GF-D8 (cell line): Measurements from ENCODE around the gene JDP2.

ENCODE experiments used
- DNase-seq: peaks from one replicate; lab custom pipeline; 2025; lab: John Stamatoyannopoulos, UW

The JDP2 gene

GRCh38 chr14:75484711-75485429 lies 57.0 kb downstream of the JDP2 start:
- DNase-seq: no peak

- DNase-seq: no peak
Observed at GRCh38 chr14:75486318-75486717, 58.5 kb downstream of the JDP2 start.

GRCh38 chr14:75487155-75487671 lies 59.4 kb downstream of the JDP2 start:
- DNase-seq: no peak

DNA sequence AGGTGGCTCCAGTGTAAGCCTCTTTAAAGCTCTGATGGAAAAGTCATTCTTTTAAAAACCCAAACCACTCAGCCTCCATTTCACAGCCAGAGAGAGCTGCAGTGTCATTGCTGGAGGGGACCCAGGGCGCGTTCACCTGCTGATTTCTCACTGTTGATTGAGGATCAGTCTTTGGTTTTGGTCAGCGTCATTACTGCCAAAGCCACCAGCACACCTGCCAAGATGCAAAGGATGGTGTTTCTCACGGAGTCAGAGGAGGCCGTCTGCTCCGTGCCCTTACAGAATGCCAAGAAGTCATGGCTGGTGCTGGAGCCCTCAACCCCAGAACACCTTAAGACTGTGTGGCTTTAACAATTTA lies 61.6 kb downstream of the JDP2 start:
- DNase-seq: no peak

- no peak for DNase-seq
Observed at GRCh38 chr14:75491376-75491978, 63.7 kb downstream of the JDP2 start.

GRCh38 chr14:75492832-75493591 lies 65.2 kb downstream of the JDP2 start:
- no peak for DNase-seq

GRCh38 chr14:75493592-75494087 lies 65.8 kb downstream of the JDP2 start:
- DNase-seq: no peak

DNA sequence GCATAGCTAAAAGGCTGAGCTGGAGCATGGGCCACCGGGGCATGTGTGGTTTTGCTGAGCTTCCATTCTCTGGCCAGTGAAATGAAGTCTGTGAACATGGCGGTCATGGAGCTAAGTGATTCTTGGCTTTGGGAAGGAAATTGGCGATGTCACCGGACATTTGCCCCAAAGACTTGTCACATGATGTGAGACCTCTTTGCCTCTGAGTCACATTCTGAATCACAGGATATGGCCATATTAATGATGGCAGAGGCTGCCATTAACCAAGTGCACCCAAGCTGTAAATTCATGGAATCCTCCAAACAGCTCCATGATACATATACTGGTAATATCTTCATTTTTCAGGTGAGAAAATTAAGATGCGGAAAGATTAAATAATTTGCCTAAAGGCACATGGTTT lies 67.1 kb downstream of the JDP2 start:
- no peak for DNase-seq

GRCh38 chr14:75495399-75495798 lies 67.6 kb downstream of the JDP2 start:
- no peak for DNase-seq

DNA sequence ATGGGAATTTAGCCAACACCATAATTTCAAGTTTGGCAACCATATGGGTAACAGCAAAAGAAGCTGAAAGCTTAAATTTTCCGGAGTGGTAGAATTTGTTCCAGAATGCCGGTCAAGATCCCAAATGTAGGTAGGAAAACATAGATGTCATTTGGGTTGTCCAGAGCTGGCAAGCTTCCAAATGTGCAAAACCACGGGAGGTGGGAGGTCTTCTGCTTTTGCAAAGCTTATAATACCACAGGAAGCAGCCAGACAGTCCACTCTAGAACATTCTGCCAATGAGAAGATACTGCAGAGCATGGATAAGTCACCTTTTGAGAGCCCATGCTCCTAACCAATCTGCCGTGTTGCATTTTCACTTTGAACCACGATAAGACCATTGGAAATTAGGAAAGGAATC lies 68.1 kb downstream of the JDP2 start:
- DNase-seq: no peak

DNA sequence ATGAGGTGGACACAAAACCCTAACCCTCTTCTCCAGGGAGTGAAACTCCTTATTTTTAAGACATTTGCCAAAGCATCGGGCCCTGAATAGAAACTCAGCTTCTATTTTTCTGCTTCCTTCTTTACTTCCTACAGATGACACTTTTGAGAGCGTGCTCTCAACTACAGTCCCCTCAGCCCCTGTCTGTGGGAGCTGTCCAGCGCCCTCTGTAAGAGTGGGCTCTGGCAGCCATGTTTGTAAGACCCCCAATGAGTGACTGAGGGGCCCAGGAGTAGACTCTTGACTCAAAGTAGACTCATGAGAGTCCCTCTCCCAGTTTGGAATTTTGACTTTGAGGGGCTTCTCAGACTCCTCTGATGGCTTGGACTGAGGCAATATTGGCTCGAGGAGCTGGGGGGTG lies 68.9 kb downstream of the JDP2 start:
- no peak for DNase-seq

- no peak for DNase-seq
Observed at GRCh38 chr14:75497191-75497590, 69.4 kb downstream of the JDP2 start.

DNA sequence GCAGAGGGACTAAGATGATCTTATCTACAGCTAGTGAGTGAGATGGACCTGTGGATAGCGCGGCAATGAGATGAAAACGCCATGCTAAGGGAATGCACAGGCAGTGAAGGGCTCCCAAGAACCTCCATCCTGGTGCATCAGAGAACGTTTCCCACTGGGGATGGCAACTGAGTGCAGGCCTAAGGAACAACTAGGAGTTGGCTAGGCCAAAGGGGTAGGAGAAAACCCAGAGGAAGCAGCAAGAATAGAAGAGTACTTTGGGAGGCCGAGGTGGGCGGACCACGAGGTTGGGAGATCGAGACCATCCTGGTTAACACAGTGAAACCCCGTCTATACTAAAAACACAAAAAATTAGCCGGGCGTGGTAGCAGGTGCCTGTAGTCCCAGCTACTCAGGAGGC lies 69.9 kb downstream of the JDP2 start:
- no peak for DNase-seq

DNA sequence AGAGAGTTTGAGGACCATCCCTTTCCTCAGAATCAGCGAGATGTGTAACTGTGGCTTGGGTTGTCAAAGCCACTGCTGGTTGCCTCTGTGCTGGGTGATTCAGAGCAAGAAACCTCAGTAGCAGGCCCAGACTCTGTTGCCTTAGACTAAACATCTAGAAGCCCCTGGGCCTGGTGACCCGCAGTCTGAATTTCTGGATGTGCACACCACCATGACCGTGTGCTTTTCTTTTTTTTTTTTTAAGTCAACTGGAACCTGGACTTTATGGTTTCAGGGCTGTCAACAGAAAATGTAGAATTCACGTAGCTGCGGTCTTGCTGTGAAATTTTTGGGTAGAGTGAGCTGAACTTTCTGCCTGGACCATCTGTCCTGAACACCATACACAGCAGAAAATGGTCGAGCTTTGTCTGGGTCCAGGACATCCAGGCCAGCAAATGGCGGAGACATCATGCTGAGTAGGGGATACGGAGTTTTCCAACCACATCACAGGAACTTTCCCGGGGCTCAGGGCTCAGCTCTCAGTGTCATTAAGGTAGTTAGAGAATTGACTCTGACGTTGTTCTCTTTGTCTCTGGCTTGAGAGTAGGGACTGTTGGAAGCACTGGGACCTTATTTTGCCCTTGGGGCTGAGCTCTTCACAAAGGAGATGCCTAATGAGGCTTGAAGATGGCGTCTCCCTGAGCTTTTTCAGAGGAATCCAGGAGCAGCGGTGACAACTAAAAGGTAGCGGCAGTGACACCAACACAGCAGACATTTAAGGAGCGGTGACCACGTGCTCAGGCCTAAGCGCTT lies 71.5 kb downstream of the JDP2 start:
- DNase-seq: no peak

DNA sequence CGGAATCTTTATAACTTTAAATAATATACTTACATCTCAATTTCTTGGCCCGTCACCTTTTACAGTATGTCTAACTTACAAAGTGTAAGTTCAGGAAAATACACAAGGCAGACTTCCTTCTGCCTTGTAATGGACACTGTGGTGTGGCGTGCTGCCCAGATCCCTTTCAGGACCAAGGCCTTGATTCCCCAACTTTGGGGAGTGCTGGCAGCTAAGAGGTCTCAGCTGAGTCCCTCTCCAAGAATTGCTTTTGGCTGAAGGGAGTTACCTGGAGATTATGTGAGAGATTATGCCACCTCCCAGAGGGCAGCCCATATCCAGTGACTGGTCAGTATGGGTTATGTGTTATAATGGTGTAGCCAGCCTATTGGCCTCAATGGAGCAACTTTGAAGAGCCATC lies 73.3 kb downstream of the JDP2 start:
- DNase-seq: no peak

- no peak for DNase-seq
Observed at GRCh38 chr14:75504411-75504810, 76.6 kb downstream of the JDP2 start.

DNA sequence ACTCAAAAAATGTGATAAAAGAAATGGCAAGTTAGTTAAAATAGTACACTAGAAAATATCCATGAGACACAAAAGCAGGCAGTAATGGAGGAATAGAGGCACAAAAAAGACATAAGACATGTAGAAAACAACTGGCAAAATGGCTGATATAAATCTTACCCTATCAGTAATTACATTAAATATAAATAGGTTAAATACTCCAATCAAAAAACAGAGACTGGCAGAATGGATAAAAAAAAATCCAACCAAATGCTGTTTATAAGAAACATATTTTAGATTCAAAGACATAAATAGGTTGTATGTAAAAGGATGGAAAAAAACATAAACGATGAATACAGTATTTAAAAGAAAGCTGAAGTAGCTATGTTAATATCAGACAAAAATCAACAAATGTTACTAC lies 79.1 kb downstream of the JDP2 start:
- no peak for DNase-seq

GRCh38 chr14:75510547-75510946 lies 82.7 kb downstream of the JDP2 start:
- no peak for DNase-seq

GRCh38 chr14:75511201-75511600 lies 83.4 kb downstream of the JDP2 start:
- DNase-seq: no peak

GRCh38 chr14:75513911-75514672 lies 86.3 kb downstream of the JDP2 start:
- no peak for DNase-seq
